ENCODE results near the gene PIK3CD. TPM values are rescaled to one million over a fixed set of nuclear protein-coding genes. Genes with fewer than 3 reads are reported as not detected.
A peak's percentile ranks its signal among the peaks of the same experiment; 100 is the strongest.

PIK3CD gene
- total RNA-seq, 1 experiment from 2014 or later: 23.1 TPM

DNA sequence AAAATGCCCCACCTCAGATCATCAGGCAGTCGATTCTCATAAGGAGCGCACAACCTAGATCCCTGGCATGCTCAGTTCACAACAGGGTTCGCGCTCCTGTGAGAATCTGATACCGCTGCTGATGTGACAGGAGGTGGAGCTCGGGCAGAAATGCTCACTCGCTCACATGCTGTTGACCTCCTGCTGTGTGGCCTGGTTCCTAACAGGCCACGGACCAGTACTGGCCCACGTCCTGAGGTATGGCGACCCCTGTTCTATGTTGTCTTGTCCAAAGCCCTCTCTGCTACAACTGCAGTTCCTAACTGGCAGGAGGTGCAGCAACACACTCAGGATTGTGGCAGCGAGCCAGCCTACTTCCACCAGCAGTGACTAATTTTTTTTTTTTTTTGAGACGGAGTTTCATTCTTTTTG is 101.6 kb downstream of the PIK3CD start:
- TF ChIP-seq, protein P1, sequence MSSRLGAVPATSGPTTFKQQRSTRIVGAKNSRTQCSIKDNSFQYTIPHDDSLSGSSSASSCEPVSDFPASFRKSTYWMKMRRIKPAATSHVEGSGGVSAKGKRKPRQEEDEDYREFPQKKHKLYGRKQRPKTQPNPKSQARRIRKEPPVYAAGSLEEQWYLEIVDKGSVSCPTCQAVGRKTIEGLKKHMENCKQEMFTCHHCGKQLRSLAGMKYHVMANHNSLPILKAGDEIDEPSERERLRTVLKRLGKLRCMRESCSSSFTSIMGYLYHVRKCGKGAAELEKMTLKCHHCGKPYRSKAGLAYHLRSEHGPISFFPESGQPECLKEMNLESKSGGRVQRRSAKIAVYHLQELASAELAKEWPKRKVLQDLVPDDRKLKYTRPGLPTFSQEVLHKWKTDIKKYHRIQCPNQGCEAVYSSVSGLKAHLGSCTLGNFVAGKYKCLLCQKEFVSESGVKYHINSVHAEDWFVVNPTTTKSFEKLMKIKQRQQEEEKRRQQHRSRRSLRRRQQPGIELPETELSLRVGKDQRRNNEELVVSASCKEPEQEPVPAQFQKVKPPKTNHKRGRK (CRISPR knock-in tag; IDR thresholded peaks at IDR 0.05; ENCODE audit: borderline replicate concordance): no peak
- TF ChIP-seq SMAD3 (CRISPR knock-in tag; IDR thresholded peaks at IDR 0.05; ENCODE audit: borderline replicate concordance) (no peak), ELF4 (CRISPR knock-in tag; IDR thresholded peaks at IDR 0.05; ENCODE audit: low read depth) (no peak), ZNF121 (CRISPR knock-in tag; IDR thresholded peaks at IDR 0.05) (no peak), ZNF263 (CRISPR knock-in tag; IDR thresholded peaks at IDR 0.05; ENCODE audit: low read depth) (no peak), HMGA2 (CRISPR knock-in tag; IDR thresholded peaks at IDR 0.05) (no peak), KAT7 (CRISPR knock-in tag; IDR thresholded peaks at IDR 0.05; ENCODE audit: borderline replicate concordance) (no peak), EMX1 (CRISPR knock-in tag; IDR thresholded peaks at IDR 0.05) (no peak), NFATC4 (CRISPR knock-in tag; IDR thresholded peaks at IDR 0.05) (no peak), ESRRA (CRISPR knock-in tag; IDR thresholded peaks at IDR 0.05; ENCODE audit: borderline replicate concordance) (no peak), SP1 (CRISPR knock-in tag; conservative IDR thresholded peaks at IDR 0.05) (no peak), NFYB (CRISPR knock-in tag; conservative IDR thresholded peaks at IDR 0.05; ENCODE audit: low read depth) (no peak), ZNF416 (CRISPR knock-in tag; IDR thresholded peaks at IDR 0.05) (no peak), GABPB1 (CRISPR knock-in tag; IDR thresholded peaks at IDR 0.05) (no peak)
- H3K27me3 Mint-ChIP-seq (ENCODE audit: low read depth): no peaks in the 10 kb centered on the region
- DNase-seq (ENCODE audit: low spot score): no peak
- POLR2A ChIA-PET: no interaction called here
- CTCF ChIA-PET: no interaction called here
- H3K36me3 Mint-ChIP-seq: peaks cover 56% of the 10 kb centered on the region
- H3K4me1 Mint-ChIP-seq: peaks cover 23% of the 10 kb centered on the region
- no peak overlapping the region; the same call in 1 of the 2 replicates for H3K27ac Mint-ChIP-seq
- ATAC-seq: no peak
- H3K4me3 Mint-ChIP-seq: no peak overlapping the region
- H3K9me3 Mint-ChIP-seq: peaks cover 4% of the 10 kb centered on the region; the same call in 1 of the 2 replicates

- CTCF ChIA-PET: interaction anchor here (0.8 to 1.8 kb wide), 2 partner anchors 30 to 35 kb away, joined by 3 to 4 read pairs; no protein-coding TSS in a partner anchor
- H3K4me1 Mint-ChIP-seq: peaks cover 43% of the 10 kb centered on the region
- ATAC-seq (peak; percentile 60), DNase-seq (ENCODE audit: low spot score) (no peak)
- no peak overlapping the region for H3K4me3 Mint-ChIP-seq
- POLR2A ChIA-PET: no interaction called here
- H3K27me3 Mint-ChIP-seq (ENCODE audit: low read depth): no peaks in the 10 kb centered on the region
- H3K27ac Mint-ChIP-seq: peak overlapping the region; percentile 88
- TF ChIP-seq FOXP1 (CRISPR knock-in tag; IDR thresholded peaks at IDR 0.05; ENCODE audit: borderline replicate concordance) (no peak), NR2C2 (CRISPR knock-in tag; IDR thresholded peaks at IDR 0.05) (no peak), NFATC4 (CRISPR knock-in tag; IDR thresholded peaks at IDR 0.05) (no peak)
- peaks cover 4% of the 10 kb centered on the region; the same call in 1 of the 2 replicates for H3K9me3 Mint-ChIP-seq
- H3K36me3 Mint-ChIP-seq: peaks cover 40% of the 10 kb centered on the region
Observed at GRCh38 chr1:9755441-9755995, 104.0 kb downstream of the PIK3CD start.

- Mint-ChIP-seq H3K4me3 (no peak overlapping the region), H3K36me3 (peaks cover 29% of the 10 kb centered on the region), H3K4me1 (peaks cover 60% of the 10 kb centered on the region), H3K27me3 (ENCODE audit: low read depth) (no peaks in the 10 kb centered on the region), H3K9me3 (peaks cover 4% of the 10 kb centered on the region; the same call in 1 of the 2 replicates), H3K27ac (peak overlapping the region; percentile 95)
- no peak for TF ChIP-seq JUN (CRISPR knock-in tag; IDR thresholded peaks at IDR 0.05)
- TF ChIP-seq FOXK1 (CRISPR knock-in tag; IDR thresholded peaks at IDR 0.05): no peak
- TF ChIP-seq, protein P1 (CRISPR knock-in tag; IDR thresholded peaks at IDR 0.05; ENCODE audit: borderline replicate concordance): no peak
- TF ChIP-seq ZNF263 (CRISPR knock-in tag; IDR thresholded peaks at IDR 0.05; ENCODE audit: low read depth): no peak
- no peak for TF ChIP-seq NFATC4 (CRISPR knock-in tag; IDR thresholded peaks at IDR 0.05)
- no peak for TF ChIP-seq ZBTB21 (CRISPR knock-in tag; IDR thresholded peaks at IDR 0.05; ENCODE audit: borderline replicate concordance)
- TF ChIP-seq CREB1 (CRISPR knock-in tag; IDR thresholded peaks at IDR 0.05): no peak
- TF ChIP-seq RELA (CRISPR knock-in tag; IDR thresholded peaks at IDR 0.05; ENCODE audit: borderline replicate concordance): no peak
- TF ChIP-seq ZNF423 (CRISPR knock-in tag; IDR thresholded peaks at IDR 0.05): no peak
- TF ChIP-seq, protein P2, sequence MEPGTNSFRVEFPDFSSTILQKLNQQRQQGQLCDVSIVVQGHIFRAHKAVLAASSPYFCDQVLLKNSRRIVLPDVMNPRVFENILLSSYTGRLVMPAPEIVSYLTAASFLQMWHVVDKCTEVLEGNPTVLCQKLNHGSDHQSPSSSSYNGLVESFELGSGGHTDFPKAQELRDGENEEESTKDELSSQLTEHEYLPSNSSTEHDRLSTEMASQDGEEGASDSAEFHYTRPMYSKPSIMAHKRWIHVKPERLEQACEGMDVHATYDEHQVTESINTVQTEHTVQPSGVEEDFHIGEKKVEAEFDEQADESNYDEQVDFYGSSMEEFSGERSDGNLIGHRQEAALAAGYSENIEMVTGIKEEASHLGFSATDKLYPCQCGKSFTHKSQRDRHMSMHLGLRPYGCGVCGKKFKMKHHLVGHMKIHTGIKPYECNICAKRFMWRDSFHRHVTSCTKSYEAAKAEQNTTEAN (CRISPR knock-in tag; IDR thresholded peaks at IDR 0.05): no peak
- TF ChIP-seq, protein P3, sequence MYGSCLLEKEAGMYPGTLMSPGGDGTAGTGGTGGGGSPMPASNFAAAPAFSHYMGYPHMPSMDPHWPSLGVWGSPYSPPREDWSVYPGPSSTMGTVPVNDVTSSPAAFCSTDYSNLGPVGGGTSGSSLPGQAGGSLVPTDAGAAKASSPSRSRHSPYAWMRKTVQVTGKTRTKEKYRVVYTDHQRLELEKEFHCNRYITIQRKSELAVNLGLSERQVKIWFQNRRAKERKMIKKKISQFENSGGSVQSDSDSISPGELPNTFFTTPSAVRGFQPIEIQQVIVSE (CRISPR knock-in tag; IDR thresholded peaks at IDR 0.05; ENCODE audit: borderline replicate concordance): no peak
- TF ChIP-seq GABPB1 (CRISPR knock-in tag; IDR thresholded peaks at IDR 0.05): no peak
- DNase-seq (ENCODE audit: low spot score) (no peak), ATAC-seq (no peak)
- CTCF ChIA-PET: interaction anchor here (0.9 to 2.6 kb wide), 2 partner anchors 27 to 37 kb away, joined by 4 to 11 read pairs; no protein-coding TSS in a partner anchor
- POLR2A ChIA-PET: no interaction called here
Observed at GRCh38 chr1:9758559-9759121, 107.1 kb downstream of the PIK3CD start.
